ENCODE measurements around the gene KRT80.
"Not testable (repeated sequence)": the region's sequence is repeated elsewhere in the genome, so short reads cannot be mapped to it uniquely, and the experiment has no call there.

KRT80 gene

GRCh38 chr12:52191841-52192791 is at the start of gene KRT80:
Gene KRT80, minus strand, starts transcription at chr12:52192014. Its CDS starts 112 bp downstream, at chr12:52191902.
- Mint-ChIP-seq H3K4me3 (no peak within 1 kb of the TSS), H3K27me3 (no peaks in the 10 kb centered on the region), H3K36me3 (no peaks in the 10 kb centered on the region), H3K27ac (peak within 1 kb of the TSS; percentile 14), H3K4me1 (no peaks in the 10 kb centered on the region), H3K9me3 (no peaks in the 10 kb centered on the region)

GRCh38 chr12:52241205-52241842 is 49.5 kb upstream of the KRT80 start:
- Mint-ChIP-seq H3K36me3 (no peaks in the 10 kb centered on the region), H3K27ac (no peak overlapping the region), H3K4me1 (peaks cover 13% of the 10 kb centered on the region), H3K27me3 (no peaks in the 10 kb centered on the region), H3K4me3 (no peak overlapping the region), H3K9me3 (no peaks in the 10 kb centered on the region)

- not testable (repeated sequence) for H3K9me3 Mint-ChIP-seq, H3K27ac Mint-ChIP-seq, H3K27me3 Mint-ChIP-seq, H3K4me3 Mint-ChIP-seq, H3K36me3 Mint-ChIP-seq
- peaks cover 13% of the 10 kb centered on the region for H3K4me1 Mint-ChIP-seq
Measured at GRCh38 chr12:52240247-52240646, 48.4 kb upstream of the KRT80 start.

GRCh38 chr12:52239767-52240166 is 48.0 kb upstream of the KRT80 start:
- Mint-ChIP-seq H3K4me3 (no peak overlapping the region), H3K9me3 (no peaks in the 10 kb centered on the region), H3K4me1 (peaks cover 13% of the 10 kb centered on the region), H3K27ac (no peak overlapping the region), H3K27me3 (peaks cover 4% of the 10 kb centered on the region), H3K36me3 (no peaks in the 10 kb centered on the region)

GRCh38 chr12:52238916-52239646 is 47.3 kb upstream of the KRT80 start:
- Mint-ChIP-seq H3K27me3 (peaks cover 9% of the 10 kb centered on the region), H3K36me3 (no peaks in the 10 kb centered on the region), H3K27ac (no peak overlapping the region), H3K4me3 (no peak overlapping the region), H3K9me3 (no peaks in the 10 kb centered on the region), H3K4me1 (peaks cover 7% of the 10 kb centered on the region)

- Mint-ChIP-seq H3K4me1 (no peaks in the 10 kb centered on the region), H3K4me3 (no peak overlapping the region), H3K9me3 (no peaks in the 10 kb centered on the region), H3K36me3 (no peaks in the 10 kb centered on the region), H3K27ac (no peak overlapping the region), H3K27me3 (peaks cover 12% of the 10 kb centered on the region)
Measured at GRCh38 chr12:52238207-52238840, 46.5 kb upstream of the KRT80 start.

- Mint-ChIP-seq H3K4me3 (no peak overlapping the region), H3K36me3 (no peaks in the 10 kb centered on the region), H3K27ac (no peak overlapping the region), H3K9me3 (no peaks in the 10 kb centered on the region), H3K4me1 (no peaks in the 10 kb centered on the region), H3K27me3 (peaks cover 24% of the 10 kb centered on the region)
Measured at GRCh38 chr12:52236386-52237050, 44.7 kb upstream of the KRT80 start.

- Mint-ChIP-seq H3K27ac (no peak overlapping the region), H3K4me1 (no peaks in the 10 kb centered on the region), H3K27me3 (peaks cover 28% of the 10 kb centered on the region), H3K9me3 (no peaks in the 10 kb centered on the region), H3K36me3 (no peaks in the 10 kb centered on the region), H3K4me3 (no peak overlapping the region)
Measured at GRCh38 chr12:52235822-52236361, 44.1 kb upstream of the KRT80 start.

GRCh38 chr12:52235001-52235764 is 43.4 kb upstream of the KRT80 start:
- H3K27me3 Mint-ChIP-seq: peaks cover 33% of the 10 kb centered on the region
- H3K9me3 Mint-ChIP-seq: no peaks in the 10 kb centered on the region
- no peaks in the 10 kb centered on the region for H3K36me3 Mint-ChIP-seq
- no peak overlapping the region for H3K4me3 Mint-ChIP-seq
- H3K27ac Mint-ChIP-seq: no peak overlapping the region
- H3K4me1 Mint-ChIP-seq: no peaks in the 10 kb centered on the region

- H3K4me1 Mint-ChIP-seq: no peaks in the 10 kb centered on the region
- no peak overlapping the region for H3K4me3 Mint-ChIP-seq
- H3K36me3 Mint-ChIP-seq: no peaks in the 10 kb centered on the region
- H3K9me3 Mint-ChIP-seq: no peaks in the 10 kb centered on the region
- peaks cover 39% of the 10 kb centered on the region for H3K27me3 Mint-ChIP-seq
- H3K27ac Mint-ChIP-seq: no peak overlapping the region
Measured at GRCh38 chr12:52234223-52234810, 42.5 kb upstream of the KRT80 start.

- Mint-ChIP-seq H3K4me3 (no peak overlapping the region), H3K27ac (no peak overlapping the region), H3K27me3 (peaks cover 40% of the 10 kb centered on the region), H3K36me3 (no peaks in the 10 kb centered on the region), H3K9me3 (no peaks in the 10 kb centered on the region), H3K4me1 (no peaks in the 10 kb centered on the region)
Measured at GRCh38 chr12:52233462-52234207, 41.8 kb upstream of the KRT80 start.

GRCh38 chr12:52232674-52233461 is 41.1 kb upstream of the KRT80 start, which contains the start of gene KRT7:
Gene KRT7, plus strand, starts transcription at chr12:52233243. Its CDS starts 54 bp downstream, at chr12:52233297.
- Mint-ChIP-seq H3K36me3 (no peaks in the 10 kb centered on the region), H3K4me1 (no peaks in the 10 kb centered on the region), H3K27ac (no peak within 1 kb of the TSS), H3K27me3 (peaks cover 40% of the 10 kb centered on the region), H3K9me3 (no peaks in the 10 kb centered on the region), H3K4me3 (no peak within 1 kb of the TSS)
